Stimulated activated CD8-positive, alpha-beta memory T cell treated with anti-CD3 and anti-CD28 coated beads, Interleukin-7, amount 100 ng/mL, for 4 hours (primary cell): ENCODE measurements around the gene EIF2S3.
A peak's percentile ranks its signal among the peaks of the same experiment; 100 is the strongest.
"Not testable (repeated sequence)": the region's sequence is repeated elsewhere in the genome, so short reads cannot be mapped to it uniquely, and the experiment has no call there.

Source experiments
- DNase-seq, 2 donors: peaks; one replicate each; pipeline ENCODE4 v3.0.0-alpha.2; 2020; ENCODE audit warnings: low read depth in 2 of 2

The EIF2S3 gene

DNA sequence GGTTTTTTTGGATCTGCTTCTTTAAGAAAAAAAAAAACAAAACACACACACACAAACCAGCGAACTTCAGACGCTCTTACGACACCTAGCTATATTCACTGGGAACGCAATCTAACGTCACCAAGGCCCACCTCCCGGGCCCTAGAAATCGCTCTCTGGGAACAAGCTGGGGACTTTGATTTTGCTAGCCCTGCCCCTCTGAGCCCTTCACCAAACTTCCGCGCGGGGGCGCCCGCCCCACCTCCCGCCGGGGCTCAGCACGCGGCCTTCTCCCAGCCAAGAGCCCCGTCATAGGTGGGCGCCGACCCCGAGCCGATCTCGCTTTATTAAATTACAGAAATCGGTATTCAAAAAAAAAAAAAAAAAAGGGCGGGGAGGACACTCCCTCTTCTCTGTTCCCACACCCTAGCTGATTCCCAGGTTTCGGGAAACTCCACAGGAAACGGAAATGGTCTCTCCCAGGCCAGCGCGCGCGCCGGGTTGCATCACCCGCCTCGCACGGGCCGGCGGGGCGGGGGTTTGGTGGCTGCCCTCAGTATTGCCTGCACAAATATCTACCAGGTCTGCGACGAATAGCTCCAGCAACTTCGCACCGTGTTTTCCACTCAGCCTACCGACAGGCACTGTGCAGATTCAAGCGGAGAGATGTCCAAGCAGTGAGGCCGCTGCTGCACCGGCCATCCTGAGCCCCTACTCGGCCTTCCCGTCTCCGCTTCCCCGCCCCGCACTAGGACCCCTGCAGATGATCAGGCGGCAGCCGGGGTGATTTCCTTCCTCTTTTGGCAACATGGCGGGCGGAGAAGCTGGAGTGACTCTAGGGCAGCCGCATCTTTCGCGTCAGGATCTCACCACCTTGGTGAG lies at the start of gene EIF2S3:
TSS of gene EIF2S3 (plus strand) at position 775 of the 861 bp plus-strand sequence. CDS start at position 788, 13 bp downstream.
- peak; percentile 74 to 84 for DNase-seq

GRCh38 chrX:24005028-24005427 lies 49.7 kb upstream of the EIF2S3 start:
- DNase-seq: no peak

DNA sequence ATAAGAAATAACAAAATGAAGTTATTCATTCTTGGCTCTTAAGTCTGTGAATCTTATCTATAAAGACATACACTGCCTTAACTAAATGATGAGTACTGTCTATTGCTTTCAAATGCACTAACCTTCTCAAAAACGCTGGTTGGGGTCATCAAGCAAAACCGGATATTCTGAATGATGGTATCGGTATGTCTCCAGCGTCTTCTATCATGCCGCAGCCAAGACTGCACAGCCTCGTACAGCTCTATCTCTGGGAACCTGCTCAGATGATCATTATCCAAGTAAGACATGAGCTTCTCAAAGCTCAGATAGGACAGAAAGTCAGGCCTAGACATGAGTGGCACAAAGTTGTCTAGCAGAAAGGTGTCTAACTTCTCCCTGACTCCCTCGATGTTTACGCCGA lies 48.9 kb upstream of the EIF2S3 start:
- no peak for DNase-seq

DNA sequence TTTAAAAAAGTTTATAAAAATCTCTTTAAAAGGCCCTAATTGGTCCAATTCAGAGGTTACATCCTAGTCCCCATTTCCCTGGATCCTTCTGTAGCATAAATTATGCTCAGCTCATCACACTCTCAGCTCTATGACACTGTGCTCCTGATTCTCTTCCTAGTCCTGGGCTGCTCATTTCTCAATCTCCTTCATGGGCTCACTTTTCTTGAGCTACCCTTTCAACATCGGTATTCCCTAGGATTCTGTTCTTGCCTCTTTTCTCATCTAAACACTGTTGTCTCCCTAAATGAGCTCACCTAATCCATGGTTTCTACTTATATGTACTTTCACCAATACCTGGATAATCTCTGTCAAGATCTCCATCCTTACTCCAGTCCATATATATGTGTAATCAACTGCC lies 42.5 kb upstream of the EIF2S3 start:
- no peak for DNase-seq

GRCh38 chrX:24014388-24015018 lies 40.3 kb upstream of the EIF2S3 start:
- DNase-seq: peak; percentile 22 to 36

DNA sequence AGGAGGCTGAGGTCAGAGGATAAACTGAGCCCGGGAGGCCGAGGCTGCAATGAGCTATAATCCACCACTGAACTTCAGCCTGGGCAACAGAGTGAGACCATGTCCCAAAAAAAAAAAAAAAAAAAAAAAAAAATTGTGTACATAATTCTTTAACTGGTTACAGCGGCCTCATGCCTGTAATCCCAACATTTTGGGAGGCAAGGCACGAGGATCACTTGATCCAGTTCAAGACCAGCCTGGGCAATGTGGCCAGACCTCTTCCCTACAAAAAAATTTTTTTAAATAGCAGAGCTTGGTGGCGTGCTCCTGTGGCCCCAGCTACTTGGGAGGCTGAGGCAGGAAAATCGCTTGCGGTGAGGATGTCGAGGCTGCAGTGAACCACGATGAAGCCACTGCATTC lies 37.1 kb upstream of the EIF2S3 start:
- DNase-seq: no peak

GRCh38 chrX:24018809-24019208 lies 35.9 kb upstream of the EIF2S3 start:
- no peak for DNase-seq

- DNase-seq: no peak
Measured at GRCh38 chrX:24019448-24019847, 35.3 kb upstream of the EIF2S3 start.

DNA sequence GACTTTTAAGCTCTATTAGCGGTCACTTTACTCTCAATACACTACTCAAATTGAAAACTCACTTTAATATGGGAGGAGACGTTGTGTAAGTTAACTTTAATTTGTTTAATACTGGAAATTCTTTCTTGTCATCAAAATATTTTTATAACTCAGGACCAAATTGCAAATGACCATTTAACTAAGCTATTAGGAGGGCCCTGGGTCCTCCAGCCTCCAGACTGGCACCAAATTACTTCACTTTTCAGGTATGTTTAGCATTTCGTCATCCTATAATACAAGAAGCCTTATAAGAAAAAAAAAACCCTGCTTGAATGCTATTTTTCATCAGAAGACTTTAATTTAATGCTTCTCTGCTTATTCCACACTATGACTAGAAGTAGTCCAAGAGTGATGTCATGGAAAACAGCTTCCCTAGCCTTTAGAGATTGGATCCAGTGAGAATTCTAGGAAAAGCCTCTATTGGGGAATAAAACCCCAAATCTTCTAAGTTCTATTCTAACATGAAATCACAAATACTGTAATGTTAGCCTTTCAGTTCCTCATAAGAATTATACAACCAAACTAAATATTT lies 34.4 kb upstream of the EIF2S3 start:
- no peak for DNase-seq

- no peak for DNase-seq
Measured at GRCh38 chrX:24023544-24023943, 31.2 kb upstream of the EIF2S3 start.

DNA sequence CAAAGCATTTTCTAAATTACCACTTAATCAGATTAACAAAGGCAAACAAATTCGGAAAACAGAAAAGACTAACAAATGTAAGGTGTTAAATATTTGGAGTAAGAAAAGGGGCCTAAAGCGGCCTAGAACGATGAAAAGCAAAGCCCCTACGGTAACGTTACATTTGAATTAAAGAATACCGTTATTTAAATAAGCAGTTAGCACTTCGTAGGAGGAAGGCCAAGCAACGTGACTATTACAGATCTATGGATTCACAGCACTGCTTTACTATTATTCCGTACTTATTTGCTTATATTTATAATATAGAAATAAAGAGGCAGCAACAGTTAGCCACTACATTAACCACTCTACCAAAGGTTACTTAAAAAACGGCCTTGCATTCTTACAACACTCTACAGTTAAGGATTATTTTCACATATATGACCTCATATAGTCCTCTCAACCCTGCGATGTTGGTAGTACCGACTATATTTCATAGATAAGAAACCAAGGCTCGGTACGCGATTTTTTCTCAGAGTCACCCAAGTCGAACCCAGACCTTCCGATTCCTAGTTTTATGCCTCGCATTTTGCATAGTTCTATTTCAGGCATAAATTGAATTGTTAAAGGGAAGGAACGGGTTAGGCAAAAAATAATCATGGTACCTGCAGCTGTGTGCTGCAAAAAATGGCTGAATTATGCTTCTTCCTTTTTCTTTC lies 30.6 kb upstream of the EIF2S3 start:
- DNase-seq: no peak

- peak; percentile 61 to 75 for DNase-seq
Measured at GRCh38 chrX:24024819-24025740, 29.7 kb upstream of the EIF2S3 start.

GRCh38 chrX:24025741-24026403 lies 28.9 kb upstream of the EIF2S3 start:
- no peak for DNase-seq

- DNase-seq: no peak
Measured at GRCh38 chrX:24026432-24026831, 28.3 kb upstream of the EIF2S3 start.

DNA sequence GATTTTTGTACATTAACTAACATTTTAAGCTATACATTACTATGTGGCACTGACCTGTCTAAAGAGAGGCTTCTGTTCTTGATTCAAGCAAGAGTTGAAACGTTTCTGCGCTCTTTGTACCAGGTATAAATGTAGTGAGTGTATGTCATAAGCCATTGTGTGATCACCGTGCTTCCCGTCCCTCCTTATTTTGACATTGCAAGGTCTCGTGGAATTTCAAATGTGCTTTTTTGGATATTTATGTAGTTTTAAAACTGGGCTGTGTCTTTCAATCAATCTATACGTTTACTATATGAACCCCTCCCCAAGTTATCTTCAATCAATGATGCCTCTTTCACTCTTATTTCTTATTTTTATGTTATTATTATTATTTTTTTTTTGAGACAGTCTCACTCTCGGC lies 27.7 kb upstream of the EIF2S3 start, which contains the start of gene KLHL15:
TSS of gene KLHL15 (minus strand) at position 101 of the 400 bp plus-strand sequence. CDS start 20,493 bp downstream, outside the sequence.
- no peak for DNase-seq

- no peak for DNase-seq
Measured at GRCh38 chrX:24027985-24028384, 26.8 kb upstream of the EIF2S3 start.

DNA sequence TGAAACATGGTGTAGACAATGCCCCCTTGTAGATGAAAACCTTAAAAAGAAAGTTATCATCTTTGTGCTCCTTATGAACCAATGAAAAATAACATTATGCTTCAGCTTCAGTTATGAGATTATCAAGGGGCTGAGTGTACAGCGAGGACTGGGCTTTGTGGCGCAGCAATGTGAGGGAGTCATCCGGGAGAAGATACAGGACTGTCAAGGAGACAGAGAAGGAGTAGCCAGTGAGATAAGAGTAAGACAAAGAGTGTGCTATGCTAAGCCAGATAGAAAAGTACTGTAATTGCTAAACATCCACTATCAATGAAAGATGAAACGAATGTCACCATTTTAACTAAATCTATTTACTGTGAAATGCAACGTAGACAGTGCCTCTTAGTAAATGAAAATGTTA lies 24.2 kb upstream of the EIF2S3 start:
- DNase-seq: no peak

DNA sequence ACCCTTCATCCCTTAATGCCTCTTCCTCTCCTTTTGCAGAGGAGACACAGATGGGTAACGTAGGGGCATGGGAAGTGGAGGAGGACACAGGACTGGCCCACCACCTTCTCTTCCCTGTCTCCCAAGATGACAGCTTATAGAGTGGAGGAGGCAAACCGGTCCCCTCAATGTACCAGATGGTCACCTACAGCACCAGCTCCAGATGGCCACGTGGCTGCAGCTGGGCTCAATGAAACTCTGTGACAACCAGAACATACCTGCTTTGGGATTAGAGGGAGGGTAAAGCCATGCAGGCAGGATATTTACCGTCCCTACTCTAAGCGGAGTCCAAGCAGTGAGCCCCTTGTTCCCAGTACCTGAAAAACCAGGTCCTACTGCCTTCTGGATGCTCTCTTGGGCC lies 20.3 kb upstream of the EIF2S3 start:
- DNase-seq: no peak

- no peak for DNase-seq
Measured at GRCh38 chrX:24037729-24038128, 17.0 kb upstream of the EIF2S3 start.

DNA sequence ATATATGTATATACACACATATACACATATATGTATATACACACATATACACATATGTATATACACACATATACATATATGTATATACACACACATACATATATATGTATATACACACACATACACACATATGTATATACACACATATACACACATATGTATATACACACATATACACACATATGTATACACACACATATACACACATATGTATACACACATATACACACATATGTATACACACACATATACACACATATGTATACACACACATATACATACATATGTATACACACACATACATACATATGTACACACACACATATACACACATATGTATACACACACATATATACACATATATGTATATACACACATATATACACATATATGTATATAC lies 8.7 kb upstream of the EIF2S3 start:
- DNase-seq: not testable (repeated sequence)
